ENCODE results near the gene GFOD1. TPM values are rescaled to one million over a fixed set of nuclear protein-coding genes. Genes with fewer than 3 reads are reported as not detected.

Gene GFOD1
- total RNA-seq, 4 donors from 2014 or later = 12.2 to 78.2 (median 45.7) TPM

DNA sequence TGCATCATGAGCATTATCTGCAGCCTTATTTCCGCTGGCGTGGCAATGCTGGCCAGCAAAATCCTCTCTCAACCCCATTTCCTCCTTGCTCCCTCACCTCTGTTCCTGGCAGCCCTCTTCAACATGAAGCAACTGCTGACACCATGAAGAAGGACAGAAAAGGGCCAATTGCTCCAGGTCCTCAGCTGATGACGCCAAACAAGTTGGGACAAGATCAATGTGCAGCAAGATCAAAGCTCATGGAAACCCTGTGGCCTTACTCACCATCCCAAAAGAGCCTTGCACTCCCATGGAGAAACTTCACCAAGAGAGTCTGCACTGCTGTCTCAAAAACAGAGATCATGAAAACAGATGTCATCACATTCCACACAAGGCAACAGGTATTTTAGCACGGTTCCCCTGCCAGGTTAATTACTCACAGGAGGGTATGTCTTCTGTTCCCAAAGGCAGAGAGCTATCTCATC lies 7.4 kb downstream of the GFOD1 start:
- TF ChIP-seq, protein P1, sequence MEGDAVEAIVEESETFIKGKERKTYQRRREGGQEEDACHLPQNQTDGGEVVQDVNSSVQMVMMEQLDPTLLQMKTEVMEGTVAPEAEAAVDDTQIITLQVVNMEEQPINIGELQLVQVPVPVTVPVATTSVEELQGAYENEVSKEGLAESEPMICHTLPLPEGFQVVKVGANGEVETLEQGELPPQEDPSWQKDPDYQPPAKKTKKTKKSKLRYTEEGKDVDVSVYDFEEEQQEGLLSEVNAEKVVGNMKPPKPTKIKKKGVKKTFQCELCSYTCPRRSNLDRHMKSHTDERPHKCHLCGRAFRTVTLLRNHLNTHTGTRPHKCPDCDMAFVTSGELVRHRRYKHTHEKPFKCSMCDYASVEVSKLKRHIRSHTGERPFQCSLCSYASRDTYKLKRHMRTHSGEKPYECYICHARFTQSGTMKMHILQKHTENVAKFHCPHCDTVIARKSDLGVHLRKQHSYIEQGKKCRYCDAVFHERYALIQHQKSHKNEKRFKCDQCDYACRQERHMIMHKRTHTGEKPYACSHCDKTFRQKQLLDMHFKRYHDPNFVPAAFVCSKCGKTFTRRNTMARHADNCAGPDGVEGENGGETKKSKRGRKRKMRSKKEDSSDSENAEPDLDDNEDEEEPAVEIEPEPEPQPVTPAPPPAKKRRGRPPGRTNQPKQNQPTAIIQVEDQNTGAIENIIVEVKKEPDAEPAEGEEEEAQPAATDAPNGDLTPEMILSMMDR (IDR thresholded peaks at IDR 0.05) = no peak
- ATAC-seq (ENCODE audit: low FRiP score) (no peak), DNase-seq (ENCODE audit: low spot score) (no peak)

DNA sequence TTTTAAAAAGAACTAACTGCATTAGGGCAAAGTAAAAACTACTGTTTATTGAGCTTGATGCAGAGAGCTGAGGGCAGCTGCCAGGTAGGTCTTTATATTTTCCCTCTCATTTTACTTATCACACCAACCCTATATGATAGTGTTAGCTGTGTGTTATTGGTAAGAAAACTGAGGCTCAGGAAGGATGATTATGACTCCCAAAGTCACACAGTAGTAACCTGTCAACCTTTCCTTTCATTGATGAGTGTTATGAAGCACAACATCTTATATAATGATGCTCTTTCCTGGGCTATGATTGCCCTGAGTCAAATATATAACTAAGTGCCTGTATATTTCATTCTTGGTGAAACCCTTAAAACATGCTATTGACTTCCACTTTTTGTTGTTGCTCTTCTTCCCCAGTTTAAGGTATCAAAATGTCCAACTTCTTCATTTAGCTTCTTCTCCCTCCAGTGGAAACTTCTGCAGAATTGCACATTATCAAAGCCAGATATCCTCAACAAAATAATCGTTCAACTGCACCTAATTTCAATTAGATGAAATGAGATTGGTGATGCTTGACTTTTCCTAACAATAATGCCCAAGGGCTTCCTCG lies 8.1 kb downstream of the GFOD1 start:
- DNase-seq (ENCODE audit: low spot score) (no peak), ATAC-seq (ENCODE audit: low FRiP score) (no peak)
- TF ChIP-seq, protein P1 (IDR thresholded peaks at IDR 0.05) = no peak

DNA sequence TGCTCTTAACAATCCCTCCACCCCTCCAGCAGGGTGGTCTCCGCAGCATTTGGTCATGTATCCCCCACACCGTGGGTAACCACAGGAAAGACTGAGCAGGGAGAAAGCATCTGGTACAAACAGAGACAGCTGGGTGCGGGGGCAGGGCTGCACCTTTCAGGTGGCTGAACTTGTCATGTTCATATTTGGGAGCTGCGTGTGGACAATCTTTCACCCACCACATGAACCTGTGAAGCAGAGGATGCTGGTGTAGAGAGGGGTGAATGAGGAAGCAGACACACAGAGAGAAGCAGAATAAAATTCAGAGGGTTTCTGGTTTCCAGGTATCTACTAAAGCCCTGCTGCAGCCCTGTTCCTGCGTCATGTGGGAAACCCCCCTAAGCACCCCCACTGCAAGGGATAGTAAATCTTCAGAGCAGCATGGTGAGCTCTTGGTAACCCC lies 8.9 kb downstream of the GFOD1 start:
- ATAC-seq (ENCODE audit: low FRiP score) (no peak), DNase-seq (ENCODE audit: low spot score) (no peak)
- TF ChIP-seq, protein P1 (IDR thresholded peaks at IDR 0.05) = no peak

DNA sequence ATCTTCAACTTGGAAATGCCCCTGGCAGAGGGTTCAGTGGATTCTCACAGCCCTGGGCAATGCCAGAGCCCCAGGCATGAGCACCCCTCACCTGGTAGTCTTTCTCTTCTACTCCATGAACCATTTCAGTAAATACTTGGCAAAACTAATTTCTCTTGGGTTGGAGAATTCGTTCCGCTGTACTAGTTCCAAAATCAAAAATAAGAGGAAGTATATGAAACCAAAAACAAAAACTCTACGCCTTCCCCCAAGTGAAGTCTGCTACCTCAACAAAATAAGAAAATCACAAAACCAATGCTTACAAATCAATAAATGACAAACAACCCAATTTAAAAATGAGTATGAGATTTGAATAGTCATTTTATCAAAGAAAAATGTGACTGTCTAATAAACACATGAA lies 12.6 kb downstream of the GFOD1 start:
- TF ChIP-seq, protein P1 (IDR thresholded peaks at IDR 0.05) = no peak
- ATAC-seq (ENCODE audit: low FRiP score) = no peak
- no peak for DNase-seq (ENCODE audit: low spot score)

DNA sequence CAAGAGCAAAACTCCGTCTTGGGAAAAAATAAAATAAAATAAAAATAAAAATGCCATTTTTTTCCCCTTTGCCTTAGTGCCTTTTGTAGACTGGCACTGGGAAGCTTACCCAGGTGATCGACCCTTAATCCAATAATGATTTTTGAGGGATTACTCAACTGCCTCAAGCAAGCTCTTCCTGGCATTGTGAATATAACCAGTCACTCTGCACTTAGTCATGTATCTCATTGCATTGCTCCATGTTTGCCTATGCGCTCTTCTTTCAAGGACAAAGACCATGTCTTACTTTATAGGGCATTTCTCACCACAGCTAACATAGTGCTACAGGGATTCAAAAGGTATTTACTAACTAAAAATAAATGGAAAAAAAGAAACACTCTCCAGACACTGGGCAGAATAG lies 13.0 kb downstream of the GFOD1 start:
- TF ChIP-seq, protein P1 (IDR thresholded peaks at IDR 0.05) = no peak
- ATAC-seq (ENCODE audit: low FRiP score) (no peak), DNase-seq (ENCODE audit: low spot score) (no peak)

DNA sequence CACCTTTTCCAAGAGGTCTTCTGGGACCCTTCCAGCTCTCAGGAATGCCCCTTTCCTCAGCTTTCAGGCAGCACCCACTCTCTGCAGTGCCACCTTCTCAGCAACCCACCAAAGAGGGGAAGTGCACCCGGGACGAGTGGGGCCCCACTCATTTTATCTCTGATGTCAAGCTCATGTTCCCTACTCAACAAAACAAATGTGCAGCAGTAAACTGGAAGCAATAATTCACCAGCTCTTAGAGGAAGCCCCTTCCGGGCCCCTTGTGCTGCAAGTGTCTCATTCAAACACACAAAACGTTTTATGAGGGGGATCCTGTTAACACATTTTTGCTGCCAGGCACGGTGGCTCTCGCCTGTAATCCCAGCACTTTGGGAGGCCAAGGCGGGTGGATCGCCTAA lies 13.6 kb downstream of the GFOD1 start:
- DNase-seq (ENCODE audit: low spot score) (no peak), ATAC-seq (ENCODE audit: low FRiP score) (no peak)
- TF ChIP-seq, protein P1 (IDR thresholded peaks at IDR 0.05) = no peak

Data from omental fat pad (tissue), 4 donors.